OCI-LY7 (cell line): ENCODE results near the gene NDUFAF5. TPM values are rescaled to one million over a fixed set of nuclear protein-coding genes. Genes with fewer than 3 reads are reported as not detected.

Experiments used
- BruUV-seq: library from RNA; stranded (reverse); fragments of 400-500 nt; replicated peaks from 2 replicates; lab custom pipeline; 2021; lab: Mats Ljungman, UMichigan
- CTCF ChIA-PET: fragments of 300-600 bp; sonication (Branson Sonifier 250); formaldehyde crosslinking; loops from one replicate; lab custom pipeline; 2022; ENCODE audit warnings: antibody characterized with exemption; ENCODE audit not compliant: unreplicated experiment; lab: Charles Lee
- POLR2A ChIA-PET: fragments of 300-600 bp; sonication (Branson Sonifier 250); formaldehyde crosslinking; loops from one replicate; lab custom pipeline; 2022; ENCODE audit warnings: antibody characterized with exemption; lab: Charles Lee
- DNase-seq: peaks from one replicate; pipeline ENCODE4 v3.0.0-alpha.2; 2015; ENCODE audit warnings: low spot score
- H2AFZ ChIP-seq: fragments of 200-600 bp; sonication (generic), shearing (Covaris generic); 2 replicates; pipeline ENCODE4 v1.6.1; 2014; ENCODE audit warnings: mild to moderate bottlenecking, antibody characterized with exemption, low read length, moderate library complexity
- H3K27ac ChIP-seq: fragments of 200-600 bp; sonication (generic); 2 replicates; pipeline ENCODE4 v1.5.1; 2014; ENCODE audit warnings: mixed run types, low read depth, mild to moderate bottlenecking, moderate library complexity, low read length, inconsistent platforms; ENCODE audit not compliant: poor library complexity, severe bottlenecking
- H3K36me3 ChIP-seq: fragments of 200-600 bp; sonication (generic); 2 replicates; pipeline ENCODE4 v1.6.1; 2014; ENCODE audit warnings: mild to moderate bottlenecking, antibody characterized with exemption, low read length, moderate library complexity, mixed read lengths; ENCODE audit not compliant: insufficient read depth
- H3K4me1 ChIP-seq: fragments of 200-600 bp; sonication (generic); 2 replicates; pipeline ENCODE4 v1.5.1; 2014; ENCODE audit warnings: mild to moderate bottlenecking, low read length; ENCODE audit not compliant: insufficient read depth, poor library complexity, severe bottlenecking
- H3K4me2 ChIP-seq: fragments of 200-600 bp; sonication (generic); 2 replicates; pipeline ENCODE4 v1.6.1; 2014; ENCODE audit warnings: mild to moderate bottlenecking, low read length
- H3K4me3 ChIP-seq: fragments of 200-600 bp; sonication (generic); 2 replicates; pipeline ENCODE4 v1.5.1; 2014; ENCODE audit warnings: mild to moderate bottlenecking, low read depth, low read length; ENCODE audit not compliant: poor library complexity, severe bottlenecking
- H3K79me2 ChIP-seq: fragments of 200-600 bp; sonication (generic); 2 replicates; pipeline ENCODE4 v1.6.1; 2016; ENCODE audit warnings: low read depth, mild to moderate bottlenecking, low read length, moderate library complexity, mixed read lengths; ENCODE audit not compliant: insufficient read depth
- H3K9me2 ChIP-seq: fragments of 200-600 bp; sonication (generic); 2 replicates; pipeline ENCODE4 v1.6.1; 2016; ENCODE audit warnings: mild to moderate bottlenecking, low read length, mixed read lengths; ENCODE audit not compliant: insufficient read depth
- H3K9me3 ChIP-seq: fragments of 200-600 bp; sonication (generic); 2 replicates; pipeline ENCODE4 v1.6.1; 2014; ENCODE audit warnings: mild to moderate bottlenecking, mixed run types, low read length, mixed read lengths
- H4K20me1 ChIP-seq: fragments of 200-600 bp; sonication (generic); 2 replicates; pipeline ENCODE4 v1.6.1; 2014; ENCODE audit warnings: mild to moderate bottlenecking, antibody characterized with exemption, low read length, moderate library complexity, mixed read lengths; ENCODE audit not compliant: insufficient read depth
- EZH2phosphoT487 ChIP-seq: fragments of 200-600 bp; sonication (generic); IDR thresholded peaks from 2 replicates; pipeline ENCODE4 v1.6.1; 2018; ENCODE audit warnings: low read depth, borderline replicate concordance, mild to moderate bottlenecking, mixed run types, antibody characterized with exemption, low read length, moderate library complexity, mixed read lengths
- intact Hi-C: fragments of 100-400 bp; cut with micrococcal nuclease; formaldehyde crosslinking; loops from one replicate; pipeline ENCODE4 v1.10.0; 2022; ENCODE audit not compliant: unreplicated experiment
- total RNA-seq, 2 experiments: library from RNA; depleted of rRNA in 1 of 2; stranded (reverse); fragments of >200 nt in 1 of 2; shearing (Covaris generic) in 1 of 2; gene quantifications; 2 replicates each; pipeline ENCODE4 v1.2.3, GENCODE V29; 2014 to 2022
- TF ChIP-seq, protein P1 (sequence below): fragments of 200-600 bp; sonication (generic); conservative IDR thresholded peaks from 2 replicates; pipeline ENCODE4 v1.5.1; 2014; ENCODE audit warnings: mild to moderate bottlenecking, antibody characterized with exemption, low read length, moderate library complexity, mixed read lengths

The NDUFAF5 gene
- total RNA-seq, 2 experiments from 2014 or later = 27.3 to 35.4 TPM

DNA sequence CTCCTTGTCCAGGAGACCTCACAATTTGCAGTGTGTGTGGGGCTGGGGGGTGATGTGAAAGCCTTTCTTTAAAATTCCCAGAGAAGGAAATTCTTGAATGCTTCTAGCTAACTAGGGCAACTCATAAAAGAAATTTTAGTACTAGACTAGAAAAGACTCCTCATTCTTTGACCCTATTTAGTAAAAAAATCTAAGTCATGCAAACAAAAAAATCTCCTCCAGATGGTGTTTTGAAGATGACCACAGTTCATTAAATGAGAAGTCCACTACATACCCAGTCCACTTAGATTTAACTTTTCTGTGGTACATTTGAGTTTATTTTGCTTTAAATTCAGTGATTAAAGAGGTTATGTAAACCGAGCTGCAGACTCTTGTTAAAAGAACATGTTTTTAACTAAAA is 67.5 kb downstream of the NDUFAF5 start:
- intact Hi-C loops = no loop called here
- no peaks in the 10 kb centered on the region for H3K4me1 ChIP-seq

DNA sequence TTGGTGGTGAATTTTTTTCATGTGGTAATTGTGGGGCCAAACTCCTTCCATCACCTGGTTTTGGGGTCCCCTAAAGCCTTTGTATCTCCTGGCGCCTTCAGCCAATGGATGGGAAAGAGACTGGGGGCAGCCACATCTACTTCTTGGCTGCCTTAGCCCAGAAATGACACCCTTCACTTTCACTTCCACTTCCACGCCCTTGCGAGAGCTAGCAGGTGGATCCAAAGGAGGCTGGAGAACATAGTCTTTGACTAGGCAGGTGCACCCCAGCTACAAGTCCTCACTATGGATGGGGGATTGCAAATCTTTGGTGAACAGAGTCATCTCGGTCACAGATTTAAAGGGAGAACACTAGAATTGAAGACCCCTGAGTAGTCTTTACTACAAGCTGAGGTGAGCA is 70.8 kb downstream of the NDUFAF5 start:
- POLR2A ChIA-PET = no interaction called here
- Histone ChIP-seq H3K4me3 (no peak overlapping the region), H3K27ac (no peak overlapping the region), H3K4me1 (no peaks in the 10 kb centered on the region), H3K79me2 (no peaks in the 10 kb centered on the region), H2AFZ (no peak overlapping the region), H3K9me3 (no peaks in the 10 kb centered on the region), H4K20me1 (no peaks in the 10 kb centered on the region), H3K36me3 (no peaks in the 10 kb centered on the region), H3K4me2 (no peak overlapping the region), H3K9me2 (no peaks in the 10 kb centered on the region)
- peak; percentile 4 for DNase-seq
- intact Hi-C loops = no loop called here
- CTCF ChIA-PET = no interaction called here
- TF ChIP-seq, protein P1, sequence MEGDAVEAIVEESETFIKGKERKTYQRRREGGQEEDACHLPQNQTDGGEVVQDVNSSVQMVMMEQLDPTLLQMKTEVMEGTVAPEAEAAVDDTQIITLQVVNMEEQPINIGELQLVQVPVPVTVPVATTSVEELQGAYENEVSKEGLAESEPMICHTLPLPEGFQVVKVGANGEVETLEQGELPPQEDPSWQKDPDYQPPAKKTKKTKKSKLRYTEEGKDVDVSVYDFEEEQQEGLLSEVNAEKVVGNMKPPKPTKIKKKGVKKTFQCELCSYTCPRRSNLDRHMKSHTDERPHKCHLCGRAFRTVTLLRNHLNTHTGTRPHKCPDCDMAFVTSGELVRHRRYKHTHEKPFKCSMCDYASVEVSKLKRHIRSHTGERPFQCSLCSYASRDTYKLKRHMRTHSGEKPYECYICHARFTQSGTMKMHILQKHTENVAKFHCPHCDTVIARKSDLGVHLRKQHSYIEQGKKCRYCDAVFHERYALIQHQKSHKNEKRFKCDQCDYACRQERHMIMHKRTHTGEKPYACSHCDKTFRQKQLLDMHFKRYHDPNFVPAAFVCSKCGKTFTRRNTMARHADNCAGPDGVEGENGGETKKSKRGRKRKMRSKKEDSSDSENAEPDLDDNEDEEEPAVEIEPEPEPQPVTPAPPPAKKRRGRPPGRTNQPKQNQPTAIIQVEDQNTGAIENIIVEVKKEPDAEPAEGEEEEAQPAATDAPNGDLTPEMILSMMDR = no peak
- TF ChIP-seq EZH2phosphoT487 = no peak
- no TSS peak for BruUV-seq

More for the DNA sequence above, 67.5 kb downstream of the NDUFAF5 start:
- Histone ChIP-seq H3K4me2 (no peak overlapping the region), H3K9me2 (no peaks in the 10 kb centered on the region), H4K20me1 (no peaks in the 10 kb centered on the region), H3K36me3 (no peaks in the 10 kb centered on the region), H3K27ac (no peak overlapping the region), H3K79me2 (no peaks in the 10 kb centered on the region), H2AFZ (no peak overlapping the region), H3K4me3 (no peak overlapping the region), H3K9me3 (no peaks in the 10 kb centered on the region)
- CTCF ChIA-PET = no interaction called here
- no peak for DNase-seq
- no TSS peak for BruUV-seq
- no peak for TF ChIP-seq EZH2phosphoT487
- TF ChIP-seq, protein P1 = no peak
- POLR2A ChIA-PET = interaction anchor here (0.5 to 1.4 kb wide), 2 partner anchors 22 to 257 kb away, joined by 3 to 4 read pairs; no protein-coding TSS in a partner anchor

DNA sequence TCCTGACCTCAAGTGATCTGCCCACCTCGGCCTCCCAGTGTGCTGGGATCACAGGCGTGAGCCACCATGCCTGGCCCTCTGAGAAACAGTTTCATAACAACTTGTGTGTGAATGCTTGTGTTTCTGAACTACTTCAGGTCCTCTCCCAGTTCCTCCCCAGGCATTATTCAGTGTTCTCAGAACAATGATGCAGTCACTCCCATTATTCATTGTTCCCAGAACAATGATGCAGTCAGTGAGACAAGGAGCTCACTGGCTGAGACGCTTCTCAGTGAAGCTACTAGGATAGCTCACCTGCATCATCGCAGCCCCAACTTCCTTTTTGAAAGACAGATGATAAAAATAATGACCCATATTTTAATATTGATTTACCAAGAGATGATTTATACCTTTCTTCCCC is 71.5 kb downstream of the NDUFAF5 start:
- Histone ChIP-seq H3K9me2 (no peaks in the 10 kb centered on the region), H4K20me1 (no peaks in the 10 kb centered on the region), H3K4me2 (no peak overlapping the region), H3K36me3 (no peaks in the 10 kb centered on the region), H3K9me3 (no peaks in the 10 kb centered on the region), H3K4me1 (no peaks in the 10 kb centered on the region), H3K27ac (no peak overlapping the region), H3K79me2 (no peaks in the 10 kb centered on the region), H3K4me3 (no peak overlapping the region), H2AFZ (no peak overlapping the region)
- BruUV-seq = no TSS peak
- TF ChIP-seq EZH2phosphoT487 = no peak
- TF ChIP-seq, protein P1 = no peak
- intact Hi-C loops = no loop called here
- no peak for DNase-seq
- POLR2A ChIA-PET = interaction anchor here (0.7 kb wide), 1 partner anchor 364 kb away, joined by 3 read pairs; no protein-coding TSS in a partner anchor
- CTCF ChIA-PET = no interaction called here
